HG03432 (cell line): ENCODE results near the gene ART4.
A peak's percentile ranks its signal among the peaks of the same experiment; 100 is the strongest.

Experiments
- ATAC-seq: cut with Tn5 transposase; IDR thresholded peaks from one replicate; pipeline ENCODE4 v1.9.1; 2021; ENCODE audit warnings: mild to moderate bottlenecking, moderate library complexity; ENCODE audit not compliant: unreplicated experiment

The ART4 gene, protein sequence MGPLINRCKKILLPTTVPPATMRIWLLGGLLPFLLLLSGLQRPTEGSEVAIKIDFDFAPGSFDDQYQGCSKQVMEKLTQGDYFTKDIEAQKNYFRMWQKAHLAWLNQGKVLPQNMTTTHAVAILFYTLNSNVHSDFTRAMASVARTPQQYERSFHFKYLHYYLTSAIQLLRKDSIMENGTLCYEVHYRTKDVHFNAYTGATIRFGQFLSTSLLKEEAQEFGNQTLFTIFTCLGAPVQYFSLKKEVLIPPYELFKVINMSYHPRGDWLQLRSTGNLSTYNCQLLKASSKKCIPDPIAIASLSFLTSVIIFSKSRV

DNA sequence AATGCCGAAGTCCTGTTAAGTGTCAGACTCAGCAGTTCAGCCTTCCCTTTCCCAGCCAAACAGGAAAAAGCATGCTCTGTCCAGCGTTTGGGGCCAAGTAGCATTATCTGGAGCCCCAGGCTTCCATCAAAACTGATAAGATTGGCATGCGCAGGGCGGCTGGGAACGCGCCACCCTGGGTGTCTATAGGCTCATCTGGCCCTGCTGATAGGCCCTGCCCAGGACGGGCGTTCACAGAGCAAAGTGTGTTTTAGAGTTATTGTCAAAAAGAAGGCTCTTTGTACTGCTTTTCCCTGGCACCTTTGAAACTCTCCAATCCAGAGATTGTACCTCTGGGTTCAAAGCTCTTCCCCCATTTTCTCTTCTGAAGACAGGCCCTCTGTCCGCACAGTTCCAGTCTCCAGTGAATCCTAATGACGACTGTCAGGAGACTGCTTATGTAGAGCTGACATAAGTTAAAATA lies at the start of gene ART4:
Gene ART4, minus strand, starts transcription at position 102 of the 463 bp plus-strand sequence. CDS start 413 bp downstream, outside the sequence.
- no peak for ATAC-seq

DNA sequence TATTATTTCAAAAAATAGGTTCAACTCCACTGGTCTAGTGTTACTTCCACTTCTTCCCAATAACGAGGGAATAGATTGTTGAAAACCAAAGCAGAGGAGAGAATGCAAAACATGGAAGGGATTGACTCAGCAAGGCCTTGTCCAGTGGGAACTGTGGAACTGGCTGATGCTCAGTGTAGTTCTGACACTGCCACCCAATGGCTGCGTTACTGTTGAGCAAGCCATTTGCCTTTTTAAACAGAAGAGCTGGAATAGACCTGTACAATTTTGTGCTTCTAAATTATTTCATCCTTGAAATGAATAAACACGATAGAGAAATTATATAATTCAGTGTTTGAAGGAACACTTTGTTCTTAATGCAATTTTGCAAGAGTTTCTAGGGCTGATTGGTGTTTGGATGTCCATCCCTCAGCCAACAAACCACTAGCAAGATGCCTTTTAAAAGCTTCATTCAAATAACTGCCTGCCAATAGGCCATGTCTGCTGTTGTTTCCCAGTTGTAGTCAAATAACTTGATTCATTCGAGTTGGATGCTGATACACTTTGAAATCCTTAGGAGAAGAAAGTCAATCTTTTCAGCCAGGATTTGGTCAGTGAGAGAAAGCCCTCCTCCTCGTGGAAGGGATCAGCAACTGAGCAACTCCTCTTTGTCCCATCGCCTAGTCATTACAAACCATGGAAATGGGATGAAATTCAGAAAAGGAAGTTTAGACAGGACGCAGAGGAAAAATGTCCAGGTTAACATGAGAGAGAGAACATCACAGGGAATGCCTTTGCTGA lies 49.6 kb upstream of the ART4 start:
- ATAC-seq = no peak

DNA sequence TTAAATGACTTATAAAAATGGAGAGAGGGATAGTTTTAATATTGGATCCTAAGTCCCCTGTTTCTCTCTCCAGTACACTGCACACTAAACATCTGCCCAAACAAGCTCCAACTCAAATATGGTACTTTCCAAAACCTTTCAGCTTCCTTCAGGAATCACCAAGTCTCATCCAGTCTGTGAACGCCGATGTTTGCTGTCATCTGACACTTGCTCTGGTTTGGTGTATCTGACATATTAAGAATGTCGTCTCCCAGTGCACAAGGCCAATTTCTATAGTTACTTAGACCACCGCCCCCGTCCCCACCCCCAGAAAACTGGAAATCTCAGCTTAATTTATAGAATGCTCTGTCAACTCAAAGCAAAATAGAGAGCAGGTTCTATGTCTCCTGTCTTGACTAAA lies 47.4 kb upstream of the ART4 start:
- ATAC-seq = no peak

DNA sequence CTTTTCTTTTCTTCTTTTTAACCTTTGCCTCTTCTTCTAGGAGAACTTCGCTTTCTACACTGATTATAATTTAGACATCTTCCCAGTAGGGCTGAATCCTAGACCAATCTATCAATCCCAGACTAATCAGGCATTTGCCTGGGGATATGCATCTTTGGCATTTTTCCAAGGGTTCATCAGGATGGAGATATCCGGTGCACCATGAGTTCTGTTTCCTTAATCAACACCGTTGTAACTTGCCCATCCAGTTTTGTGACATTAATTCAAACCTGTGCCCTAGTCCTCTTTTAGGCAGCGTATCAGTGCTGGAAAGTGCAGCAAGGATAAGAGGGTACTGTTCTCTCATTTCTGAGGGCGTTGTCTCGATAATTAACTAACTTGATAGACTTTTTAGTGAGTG lies 42.9 kb upstream of the ART4 start:
- no peak for ATAC-seq

DNA sequence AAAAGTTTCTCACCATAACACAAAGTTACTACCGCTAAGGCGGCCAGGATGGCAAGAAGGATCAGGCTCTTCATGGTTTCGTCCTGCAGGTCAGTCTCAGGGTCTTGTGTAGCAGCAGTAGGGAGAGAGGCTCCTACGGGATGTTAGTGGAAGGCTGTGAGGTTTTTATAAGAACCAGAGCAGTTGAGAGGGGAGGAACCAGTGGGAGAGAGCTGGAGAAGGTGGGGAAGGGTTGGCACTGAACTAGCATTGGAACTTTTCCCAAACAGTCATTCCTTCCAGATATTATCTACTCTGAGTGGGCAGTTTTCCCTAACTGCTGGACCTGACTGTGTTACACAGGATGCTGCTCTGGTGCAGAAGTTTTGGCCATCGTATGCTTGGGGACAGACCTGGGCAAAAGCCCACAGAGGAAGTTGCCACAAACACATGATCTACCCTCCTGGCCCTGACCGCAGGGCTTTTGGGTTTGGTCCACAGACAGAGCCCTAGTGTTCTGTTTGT lies 42.4 kb upstream of the ART4 start, which contains the start of gene MGP:
Gene MGP, minus strand, starts transcription at position 137 of the 504 bp plus-strand sequence. Its CDS starts 63 bp downstream, at position 74.
- no peak for ATAC-seq

DNA sequence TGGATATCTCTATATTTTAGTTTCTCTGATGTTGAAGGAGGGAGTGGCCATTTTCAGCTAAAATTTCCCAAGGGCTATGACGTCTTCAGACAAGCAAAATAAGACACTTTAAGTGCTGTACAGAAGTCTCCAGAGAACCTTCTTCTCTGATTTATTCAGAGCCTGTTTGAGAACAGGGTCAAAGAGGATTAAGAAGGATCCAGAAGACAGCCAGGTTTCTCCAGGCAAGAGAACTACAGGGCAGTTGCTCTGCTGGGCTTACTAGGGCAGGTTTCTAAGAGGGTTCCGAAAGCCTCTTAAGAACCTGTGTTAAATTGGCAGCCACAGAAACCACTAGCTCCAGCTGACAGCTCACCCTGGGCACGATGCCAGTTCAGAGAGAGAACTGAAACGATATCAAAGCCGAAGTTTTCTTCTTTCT lies 41.1 kb upstream of the ART4 start:
- peak; percentile 98 for ATAC-seq

DNA sequence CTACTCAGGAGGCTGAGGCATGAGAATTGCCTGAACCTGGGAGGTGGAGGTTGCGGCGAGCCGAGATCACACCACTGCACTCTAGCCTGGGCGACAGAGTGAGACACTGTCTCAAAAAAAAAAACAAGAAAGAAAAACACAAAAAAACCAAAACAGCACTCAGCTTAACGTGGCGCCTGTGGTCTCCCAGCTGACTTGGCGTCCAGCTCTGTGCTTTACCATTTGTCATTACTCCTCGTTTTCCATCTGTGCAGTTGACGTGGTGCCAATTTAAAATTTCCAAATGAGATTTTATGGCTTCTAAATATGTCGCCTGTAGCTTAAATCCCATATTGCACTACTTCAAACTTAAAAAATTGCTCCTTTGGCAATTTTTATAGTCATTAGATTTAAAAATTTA lies 40.4 kb upstream of the ART4 start:
- no peak for ATAC-seq

DNA sequence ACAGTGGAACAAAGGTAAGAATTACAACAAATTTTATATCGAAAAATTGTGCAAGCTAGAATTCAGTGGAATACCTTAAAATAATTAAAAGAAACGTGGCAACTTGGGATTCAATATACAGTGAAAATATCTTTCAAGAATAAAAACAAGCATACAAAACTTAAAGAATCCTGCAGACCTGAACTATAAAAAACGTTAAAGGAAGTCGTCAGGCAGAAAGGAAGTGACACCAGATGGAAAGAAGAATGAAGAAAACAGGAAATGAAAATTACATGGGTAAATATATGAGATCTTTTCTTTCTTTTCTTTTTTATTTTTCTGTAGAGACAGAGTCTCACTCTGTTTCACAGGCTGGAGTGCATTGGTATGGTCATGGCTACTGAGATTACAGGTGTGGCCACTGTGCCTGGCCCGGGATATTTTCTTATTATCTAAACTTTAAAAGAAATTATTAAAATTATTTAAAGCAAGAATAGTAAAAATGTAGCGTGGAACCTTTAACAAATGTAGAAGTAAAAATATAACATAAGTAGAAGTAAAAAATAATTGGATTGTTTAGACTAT lies 37.6 kb upstream of the ART4 start:
- no peak for ATAC-seq

DNA sequence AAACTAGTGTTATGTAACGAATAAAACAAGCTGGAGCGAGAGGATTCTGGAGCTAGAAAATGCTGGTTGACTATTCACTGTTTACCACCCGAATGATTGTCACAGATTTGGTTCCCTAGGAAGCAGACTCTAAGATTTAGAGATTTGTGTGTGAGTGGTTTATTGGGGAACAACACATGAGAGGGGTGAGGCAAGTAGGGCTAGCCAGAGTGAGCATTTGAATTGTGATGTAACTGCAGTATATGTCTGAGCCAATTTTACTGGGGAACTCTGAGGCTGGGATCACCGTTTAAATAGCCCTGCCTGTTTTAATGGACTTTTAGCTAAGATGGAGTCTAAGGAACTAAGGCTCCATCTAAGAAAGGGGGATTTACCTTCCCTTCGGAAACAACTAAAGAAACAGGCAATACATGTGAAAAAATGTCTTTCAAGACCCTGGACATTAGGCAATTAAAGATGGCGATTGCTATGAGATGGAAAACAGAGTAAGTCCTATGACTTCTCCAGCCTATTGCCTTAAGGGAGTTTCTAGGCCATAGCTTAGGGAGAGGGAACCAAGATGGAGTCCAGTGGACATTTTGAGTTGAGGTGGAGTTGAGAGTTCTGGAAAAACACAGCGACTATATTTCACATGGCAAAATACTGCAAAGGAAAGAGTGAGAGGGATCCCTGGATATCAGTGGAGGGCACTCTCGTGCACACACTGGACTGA lies 36.1 kb upstream of the ART4 start:
- ATAC-seq = no peak

DNA sequence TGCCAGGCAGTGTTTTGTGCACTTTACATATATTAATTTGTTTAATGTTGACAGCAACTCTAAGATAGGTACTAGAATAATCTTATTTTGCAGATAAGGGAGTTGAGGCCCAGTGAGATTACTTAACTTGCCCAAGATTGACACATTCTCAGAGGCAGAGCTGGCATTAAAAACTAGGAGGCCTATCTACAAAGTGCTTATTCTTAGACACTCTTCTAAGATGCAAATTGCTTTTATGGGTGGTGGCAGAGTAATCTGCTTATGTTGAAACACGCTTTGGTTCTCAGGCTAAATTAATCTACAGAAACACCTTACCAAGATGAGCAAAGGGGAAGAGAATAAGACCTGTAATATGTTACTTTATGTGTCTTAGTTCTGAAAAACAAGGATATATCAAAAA lies 35.2 kb upstream of the ART4 start:
- no peak for ATAC-seq

DNA sequence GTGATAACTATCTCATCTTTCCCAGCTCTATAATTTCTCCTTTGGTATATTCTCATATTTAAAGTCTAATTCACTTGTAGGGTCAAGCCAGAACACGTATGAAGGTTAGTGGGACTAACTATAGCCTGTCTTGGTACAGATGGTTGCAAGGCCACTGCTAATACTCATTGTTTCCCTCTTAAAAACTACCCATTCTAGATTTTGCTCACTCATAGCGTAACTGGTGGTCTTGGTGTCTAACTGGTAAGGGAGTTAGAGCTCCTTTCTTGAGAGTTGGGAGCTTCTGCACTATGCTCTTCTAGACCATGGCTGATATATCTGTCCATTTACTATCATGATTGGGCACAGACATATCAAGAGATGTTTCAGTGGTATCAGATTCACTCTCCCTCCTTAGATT lies 33.5 kb upstream of the ART4 start:
- ATAC-seq = no peak

DNA sequence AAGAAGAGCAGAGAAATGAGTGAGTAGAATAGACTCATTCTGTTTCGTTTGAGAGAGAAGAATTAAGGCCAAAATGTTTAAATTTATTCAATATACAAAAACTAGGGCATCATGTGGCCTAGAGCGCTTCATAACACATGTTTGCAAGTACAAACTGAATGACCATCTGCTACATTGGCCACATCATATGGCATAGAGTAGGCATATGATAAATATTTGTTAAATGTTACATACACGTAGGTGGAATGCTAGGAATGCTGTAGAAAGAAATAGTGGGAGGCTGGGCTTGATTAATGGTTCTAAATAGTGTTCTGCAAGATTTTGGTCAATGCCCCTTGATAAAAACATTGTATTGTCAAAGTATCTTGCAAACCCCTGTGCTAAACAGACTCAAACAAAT lies 31.6 kb upstream of the ART4 start:
- no peak for ATAC-seq

DNA sequence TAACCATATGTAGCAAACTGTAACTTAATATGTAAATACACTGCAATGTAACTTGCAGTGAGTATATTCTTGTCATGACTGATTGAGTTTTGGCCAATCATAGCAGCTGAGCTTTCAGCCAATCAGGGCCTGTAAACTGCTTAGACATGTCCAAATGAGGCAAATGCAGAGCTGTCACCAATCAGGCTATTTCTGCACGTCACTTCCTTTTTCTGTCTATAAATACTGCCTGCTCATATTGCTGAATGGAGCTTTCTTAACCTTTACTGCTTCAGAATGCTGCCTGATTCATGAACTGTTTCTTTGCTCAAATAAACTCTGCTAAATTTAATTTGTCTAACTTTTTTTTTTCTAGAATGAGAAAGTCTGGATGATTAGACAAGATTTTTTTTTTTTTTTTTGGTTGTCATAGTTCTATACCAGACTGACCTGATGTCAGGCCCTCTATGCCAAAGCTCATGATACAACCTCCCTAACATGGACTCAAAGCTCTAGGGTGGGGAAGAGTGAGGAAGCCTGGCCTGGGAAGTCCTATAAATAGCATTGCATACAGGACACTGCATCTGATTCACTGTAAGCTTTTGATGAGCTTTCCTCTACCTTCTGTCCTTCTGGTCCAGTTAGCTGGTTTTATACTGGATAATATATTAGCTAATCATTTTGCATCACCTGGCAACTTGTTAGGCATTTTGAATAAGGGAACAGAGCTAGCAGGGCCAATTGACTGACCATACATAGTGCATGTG lies 30.3 kb upstream of the ART4 start:
- ATAC-seq = no peak

DNA sequence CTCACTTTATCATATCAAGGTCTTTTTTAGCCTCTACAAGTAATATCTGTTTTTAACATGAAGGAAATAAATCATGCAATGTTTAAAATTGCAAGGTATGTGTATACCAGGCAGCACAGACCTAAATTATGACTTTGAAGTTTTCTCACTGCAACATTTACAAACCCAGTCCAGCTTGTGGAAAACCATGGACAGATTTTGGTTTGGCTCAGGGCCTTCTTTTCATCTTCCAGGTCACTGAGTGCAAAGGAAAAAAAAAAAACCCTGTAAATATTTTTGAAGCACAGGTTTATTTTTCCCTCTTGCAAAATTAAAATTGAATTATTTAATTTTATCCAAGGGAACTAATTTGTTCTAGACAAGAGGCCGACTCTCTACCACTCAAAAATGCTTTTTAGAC lies 28.6 kb upstream of the ART4 start:
- no peak for ATAC-seq

DNA sequence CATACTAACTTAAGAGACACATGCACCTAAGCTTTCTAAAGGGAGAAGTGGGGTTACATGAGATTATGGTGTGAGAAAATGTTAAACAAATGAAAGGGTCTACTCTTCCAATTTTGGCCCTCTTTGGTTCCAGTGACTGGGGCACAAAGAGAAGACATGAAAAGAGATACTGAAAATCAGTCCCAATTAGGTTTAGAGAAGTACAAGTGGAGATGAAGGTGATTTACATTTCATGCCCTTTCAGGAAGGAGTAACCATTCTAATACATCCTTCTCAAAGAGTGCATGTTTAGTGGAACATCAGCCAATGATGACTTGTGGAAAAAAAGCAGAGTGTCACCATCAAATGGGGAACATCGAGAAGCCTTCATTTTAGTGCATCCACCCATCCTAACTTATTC lies 27.9 kb upstream of the ART4 start:
- no peak for ATAC-seq

DNA sequence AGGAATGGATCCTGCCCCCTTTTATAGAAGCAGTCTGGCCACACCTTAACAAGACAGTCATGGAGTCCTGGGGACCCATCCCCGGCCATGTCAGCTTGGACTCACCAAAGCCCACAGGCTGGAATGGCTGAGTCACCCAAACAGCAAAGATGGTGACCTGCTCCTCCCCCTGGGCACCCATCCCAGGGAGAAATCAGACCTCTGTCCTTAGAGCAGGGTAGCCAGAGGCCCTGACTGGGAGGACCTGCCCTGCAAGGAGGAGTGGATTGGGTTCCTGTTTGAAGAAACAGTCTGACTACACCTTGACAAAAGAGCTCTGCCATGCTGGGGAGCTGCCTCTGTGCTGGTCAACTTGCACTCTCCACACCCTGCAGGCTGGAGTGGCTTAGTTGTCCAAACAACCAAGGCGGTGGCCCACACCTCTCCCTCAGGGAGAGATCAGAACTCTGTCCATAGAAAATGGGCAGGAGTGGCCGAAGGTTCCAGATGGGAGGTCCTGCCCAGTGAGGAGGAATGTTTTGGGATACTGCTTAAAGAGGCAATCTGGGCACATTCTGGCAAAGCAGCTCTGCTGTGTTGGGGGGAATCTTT lies 25.7 kb upstream of the ART4 start:
- ATAC-seq = no peak

DNA sequence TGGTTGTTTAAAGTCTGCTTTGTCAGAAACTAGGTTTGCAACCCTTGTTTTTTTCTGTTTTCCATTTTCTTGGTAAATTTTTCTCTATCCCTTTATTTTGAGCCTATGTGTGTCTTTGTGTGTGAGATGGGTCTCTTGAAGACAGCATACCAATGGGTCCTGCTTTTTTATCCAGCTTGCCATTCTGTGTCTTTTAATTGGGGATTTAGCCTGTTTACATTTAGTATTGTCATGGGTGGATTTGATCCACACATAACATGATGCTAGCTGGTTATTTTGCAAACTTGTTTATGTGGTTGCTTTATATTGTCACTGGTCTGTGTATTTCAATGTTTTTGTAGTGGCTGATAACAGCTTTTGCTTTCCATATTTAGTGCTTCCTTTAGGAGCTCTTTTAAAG lies 17.2 kb upstream of the ART4 start:
- no peak for ATAC-seq

DNA sequence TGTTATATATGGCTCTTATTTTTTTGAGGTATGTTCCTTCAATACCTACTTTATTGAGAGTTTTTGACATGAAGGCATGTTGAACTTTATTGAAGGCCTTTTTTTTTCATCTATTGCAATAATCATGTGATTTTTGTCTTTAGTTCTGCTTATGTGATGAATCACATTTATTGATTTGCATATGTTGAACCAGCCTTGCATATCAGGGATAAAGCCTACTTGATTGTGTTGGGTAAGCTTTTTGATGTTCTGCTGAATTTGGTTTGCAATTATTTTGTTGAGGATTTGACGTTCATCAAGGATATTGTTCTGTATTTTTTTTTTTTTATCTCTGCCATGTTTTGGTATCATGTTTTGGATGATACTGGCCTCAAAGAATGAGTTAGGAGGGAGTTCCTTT lies 15.2 kb upstream of the ART4 start:
- no peak for ATAC-seq

DNA sequence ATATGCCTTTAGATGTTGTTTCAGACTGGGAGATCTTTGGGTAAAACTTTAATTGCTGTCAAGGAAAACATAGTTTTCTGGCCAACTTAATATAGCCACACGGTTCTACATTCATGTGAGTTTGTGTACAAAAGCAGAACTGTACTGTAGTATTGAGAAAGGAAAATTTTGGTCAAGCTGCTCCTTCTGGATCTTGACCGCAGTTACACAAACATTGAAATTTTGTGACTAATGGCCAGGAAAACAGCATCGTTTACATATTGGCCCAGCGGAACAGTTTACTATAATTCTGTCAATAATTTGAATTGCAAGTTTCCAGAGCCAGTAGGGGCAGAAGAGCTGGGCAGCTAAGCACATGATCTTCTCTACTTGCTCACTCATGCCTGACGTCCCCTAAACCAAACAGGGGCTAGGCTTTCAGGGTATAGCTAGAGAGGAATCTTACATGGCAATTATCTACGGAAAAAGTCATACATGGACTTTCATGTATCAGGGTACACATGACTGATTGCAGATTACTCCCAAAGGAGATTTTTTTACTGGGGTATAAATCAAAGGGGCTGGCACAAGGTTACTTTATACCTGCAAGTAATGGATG lies 11.4 kb upstream of the ART4 start:
- peak; percentile 72 for ATAC-seq

DNA sequence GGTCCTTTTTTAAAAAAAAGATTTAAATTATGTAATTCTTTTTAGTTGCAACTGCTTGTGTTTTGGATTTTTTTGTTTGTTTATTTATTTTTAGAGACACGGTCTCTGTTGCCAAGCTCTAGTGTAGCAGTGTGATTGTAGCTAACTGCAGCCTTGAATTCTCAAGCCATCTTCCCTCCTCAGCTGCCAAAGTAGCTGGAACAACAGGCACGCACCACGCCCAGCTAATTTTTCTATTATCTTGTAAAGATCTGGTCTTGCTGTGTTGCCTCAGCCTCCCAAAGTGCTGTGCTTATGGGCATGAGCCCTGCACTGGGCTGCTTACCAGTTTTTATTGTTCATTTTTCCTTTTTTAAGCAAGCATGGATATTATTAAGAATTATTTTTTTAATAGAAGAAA lies 10.6 kb upstream of the ART4 start:
- ATAC-seq = no peak
